COLO668 (cell line): ENCODE data around the gene ARL8A.
A peak's percentile ranks its signal among the peaks of the same experiment; 100 is the strongest.

Experiments
- DNase-seq: peaks from one replicate; lab custom pipeline; 2025; ENCODE audit not compliant: unreplicated experiment; lab: John Stamatoyannopoulos, UW

ARL8A gene

DNA sequence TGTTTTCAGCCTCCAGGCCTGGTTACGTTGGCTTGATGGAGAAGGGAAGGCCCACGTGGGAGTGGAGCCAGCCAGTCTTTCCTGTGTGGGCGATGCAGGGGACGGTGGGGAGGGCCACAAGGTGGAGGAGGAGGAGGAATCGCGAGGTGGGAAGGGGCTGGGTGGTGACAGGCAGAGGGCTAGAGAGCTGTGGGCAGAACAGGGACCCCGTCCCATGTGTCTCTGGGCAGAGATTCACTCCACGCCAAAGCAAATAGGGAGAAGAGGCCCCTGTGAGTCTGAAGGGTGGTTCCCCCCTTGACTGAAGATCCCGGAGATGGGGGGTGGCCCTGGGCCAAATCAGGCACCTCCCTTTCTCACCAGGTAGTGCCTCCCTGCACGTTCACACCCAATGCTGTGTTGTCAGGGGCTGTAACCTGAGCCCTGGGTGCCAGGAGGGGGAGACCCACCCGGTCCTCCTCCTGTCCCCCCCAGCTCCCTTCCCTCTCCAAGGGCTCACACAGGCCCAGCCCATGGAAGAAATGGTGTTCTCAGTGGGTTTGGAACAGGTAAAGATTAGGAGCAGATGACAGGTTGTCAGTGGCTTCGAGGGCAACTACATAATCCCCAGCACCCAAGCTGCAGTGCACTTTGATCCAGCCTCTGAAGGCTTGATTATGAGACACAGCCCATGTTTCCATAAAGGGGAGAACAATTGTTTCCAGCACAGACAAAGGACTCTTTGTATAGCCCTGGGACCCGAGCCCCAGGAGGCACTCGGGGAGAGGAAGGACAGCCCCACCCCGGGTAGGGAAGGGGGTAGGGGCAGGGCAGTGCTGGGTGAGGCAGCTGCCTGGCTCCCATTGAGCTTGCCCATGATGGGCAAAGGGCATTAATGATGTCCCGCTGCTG, 59.5 kb downstream of the ARL8A start:
- peak; percentile 89 for DNase-seq
